ENCODE data around the gene CTNND2. TPM values are rescaled to one million over a fixed set of nuclear protein-coding genes. Genes with fewer than 3 reads are reported as not detected.

CTNND2 gene
- total and polyA plus RNA-seq, 2 donors (not counting 1 experiment from before 2014, with no cell fraction given): not detected

DNA sequence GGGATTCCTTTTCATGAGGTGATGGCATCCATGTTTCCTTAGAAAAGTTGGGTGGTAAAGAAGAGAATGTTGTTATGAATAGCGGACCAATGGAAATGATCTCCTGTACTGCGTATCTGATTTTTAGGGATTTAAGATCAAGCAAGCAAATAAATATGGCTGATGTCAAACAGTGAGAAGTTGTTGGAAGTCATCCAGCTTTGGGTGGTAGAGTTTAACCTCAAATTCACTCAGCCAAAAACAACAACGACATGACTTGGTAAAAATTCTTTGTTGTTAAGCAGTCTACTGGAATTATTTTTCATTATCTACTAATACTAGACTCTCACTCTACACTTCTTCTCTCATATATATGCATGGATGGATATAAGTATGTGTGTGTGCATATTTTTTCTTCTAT, 426.5 kb downstream of the CTNND2 start:
- H3K4me1 ChIP-seq (ENCODE audit: control insufficient read depth in 2 of 2, insufficient read depth in 2 of 2, low read length in 2 of 2): no peaks in the 10 kb centered on the region
- WGBS (ENCODE audit: insufficient coverage): no CpG with 5 or more reads among the region's 3 CpGs
- no peaks in the 10 kb centered on the region for H3K27me3 ChIP-seq (replicated peaks in 1 of 4; ENCODE audit: control extremely low read depth in 1 of 4, control insufficient read depth in 3 of 4, insufficient read depth in 4 of 4, low read length in 3 of 4)
- no peaks in the 10 kb centered on the region for H3K79me2 ChIP-seq (ENCODE audit: control insufficient read depth, insufficient read depth, low read length)
- Mint-ChIP-seq H3K27me3 (no peaks in the 10 kb centered on the region), H3K4me3 (no peak overlapping the region), H3K27ac (no peak overlapping the region), H3K4me1 (no peaks in the 10 kb centered on the region), H3K9me3 (ENCODE audit: insufficient read depth) (no peaks in the 10 kb centered on the region)
- ATAC-seq (ENCODE audit: low read depth) (no peak), DNase-seq (no peak)
- H3K36me3 ChIP-seq (replicated peaks in 1 of 2; ENCODE audit: control extremely low read depth in 1 of 2, control insufficient read depth in 1 of 2, extremely low read depth in 1 of 2, insufficient read depth in 2 of 2, low read length in 1 of 2): no peaks in the 10 kb centered on the region
- H3K4me3 ChIP-seq (ENCODE audit: control extremely low read depth in 1 of 5, extremely low read depth in 1 of 5, insufficient read depth in 1 of 5, low read depth in 2 of 5, low read length in 4 of 5): no peak overlapping the region
- ChIA-PET CTCF (no interaction called here), POLR2A (no interaction called here)
- H3K9ac ChIP-seq (ENCODE audit: low read length): no peak overlapping the region
- TF ChIP-seq EZH2 (IDR thresholded peaks at IDR 0.05; ENCODE audit: borderline replicate concordance, insufficient read depth, low read depth, low read length, poor library complexity, severe bottlenecking) (no peak), CTCF (IDR thresholded peaks at IDR 0.05) (no peak)
- intact Hi-C loops (cut with micrococcal nuclease): no loop called here
- no peaks in the 10 kb centered on the region for H3K9me3 ChIP-seq (ENCODE audit: control extremely low read depth in 1 of 3, control insufficient read depth in 2 of 3, insufficient read depth in 1 of 3, low read length in 2 of 3)
- no peak overlapping the region for H3K4me2 ChIP-seq (replicated peaks; ENCODE audit: low read depth, low read length, poor library complexity, severe bottlenecking)
- H4K20me1 ChIP-seq (ENCODE audit: control insufficient read depth, insufficient read depth, low read length, poor library complexity, severe bottlenecking): no peaks in the 10 kb centered on the region
- no peak overlapping the region for H2AFZ ChIP-seq (ENCODE audit: insufficient read depth, low read depth, low read length, poor library complexity, severe bottlenecking)
- H3K27ac ChIP-seq (ENCODE audit: low read length in 2 of 2): no peak overlapping the region

DNA sequence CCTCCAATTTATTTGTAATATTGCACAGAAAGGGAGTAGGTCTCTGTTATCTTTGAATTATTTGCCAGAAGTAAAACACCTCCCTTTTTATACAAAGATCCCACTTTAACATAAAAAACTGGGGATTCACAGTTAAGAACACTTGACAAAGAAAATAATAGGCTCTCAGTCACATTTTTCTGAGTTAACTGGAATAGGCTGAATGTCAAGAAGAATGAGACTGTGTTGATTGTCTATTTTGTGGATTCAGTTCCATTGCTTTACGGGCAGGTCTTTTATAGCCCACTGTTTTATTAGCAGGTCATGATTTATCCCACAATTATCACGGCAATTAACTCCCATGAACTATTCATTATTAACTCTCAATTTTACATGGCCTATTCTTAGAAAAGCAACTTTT, 427.4 kb downstream of the CTNND2 start:
- POLR2A ChIA-PET: no interaction called here

More for the DNA sequence above, 427.4 kb downstream of the CTNND2 start:
- no peaks in the 10 kb centered on the region for H3K36me3 ChIP-seq (replicated peaks in 1 of 2; ENCODE audit: control extremely low read depth in 1 of 2, control insufficient read depth in 1 of 2, extremely low read depth in 1 of 2, insufficient read depth in 2 of 2, low read length in 1 of 2)
- ATAC-seq (ENCODE audit: low read depth): no peak
- no peak for DNase-seq
- no peaks in the 10 kb centered on the region for H4K20me1 ChIP-seq (ENCODE audit: control insufficient read depth, insufficient read depth, low read length, poor library complexity, severe bottlenecking)
- H3K27ac Mint-ChIP-seq: no peak overlapping the region
- no peak overlapping the region for H3K4me2 ChIP-seq (replicated peaks; ENCODE audit: low read depth, low read length, poor library complexity, severe bottlenecking)
- H3K27me3 Mint-ChIP-seq: no peaks in the 10 kb centered on the region
- no CpG with 5 or more reads among the region's 2 CpGs for WGBS (ENCODE audit: insufficient coverage)
- H3K79me2 ChIP-seq (ENCODE audit: control insufficient read depth, insufficient read depth, low read length): no peaks in the 10 kb centered on the region
- H3K27ac ChIP-seq (ENCODE audit: low read length in 2 of 2): no peak overlapping the region
- intact Hi-C loops (cut with micrococcal nuclease): no loop called here
- CTCF ChIA-PET: no interaction called here
- no peaks in the 10 kb centered on the region for H3K4me1 Mint-ChIP-seq
- no peak overlapping the region for H2AFZ ChIP-seq (ENCODE audit: insufficient read depth, low read depth, low read length, poor library complexity, severe bottlenecking)
- H3K4me1 ChIP-seq (ENCODE audit: control insufficient read depth in 2 of 2, insufficient read depth in 2 of 2, low read length in 2 of 2): no peaks in the 10 kb centered on the region
- H3K27me3 ChIP-seq (replicated peaks in 1 of 4; ENCODE audit: control extremely low read depth in 1 of 4, control insufficient read depth in 3 of 4, insufficient read depth in 4 of 4, low read length in 3 of 4): no peaks in the 10 kb centered on the region
- H3K9me3 Mint-ChIP-seq (ENCODE audit: insufficient read depth): no peaks in the 10 kb centered on the region
- no peak overlapping the region for H3K4me3 ChIP-seq (ENCODE audit: control extremely low read depth in 1 of 5, extremely low read depth in 1 of 5, insufficient read depth in 1 of 5, low read depth in 2 of 5, low read length in 4 of 5)
- no peak overlapping the region for H3K4me3 Mint-ChIP-seq
- no peak for TF ChIP-seq EZH2 (IDR thresholded peaks at IDR 0.05; ENCODE audit: borderline replicate concordance, insufficient read depth, low read depth, low read length, poor library complexity, severe bottlenecking)
- no peak for TF ChIP-seq CTCF (IDR thresholded peaks at IDR 0.05)
- no peaks in the 10 kb centered on the region for H3K9me3 ChIP-seq (ENCODE audit: control extremely low read depth in 1 of 3, control insufficient read depth in 2 of 3, insufficient read depth in 1 of 3, low read length in 2 of 3)
- H3K9ac ChIP-seq (ENCODE audit: low read length): no peak overlapping the region
